GM23248 (cell line): ENCODE measurements around the gene FAM120A.

ENCODE experiments used
- EZH2 ChIP-seq: fragments of 200-600 bp; sonication (generic); IDR thresholded peaks from 2 replicates; pipeline ENCODE4 v1.6.1; 2018; ENCODE audit warnings: antibody characterized with exemption, mild to moderate bottlenecking; ENCODE audit not compliant: insufficient read depth, poor library complexity, severe bottlenecking
- EZH2phosphoT487 ChIP-seq: fragments of 200-600 bp; sonication (generic); IDR thresholded peaks from 2 replicates; pipeline ENCODE4 v1.6.1; 2018; ENCODE audit warnings: antibody characterized with exemption, moderate library complexity, mild to moderate bottlenecking, low read depth; ENCODE audit not compliant: insufficient read depth

DNA sequence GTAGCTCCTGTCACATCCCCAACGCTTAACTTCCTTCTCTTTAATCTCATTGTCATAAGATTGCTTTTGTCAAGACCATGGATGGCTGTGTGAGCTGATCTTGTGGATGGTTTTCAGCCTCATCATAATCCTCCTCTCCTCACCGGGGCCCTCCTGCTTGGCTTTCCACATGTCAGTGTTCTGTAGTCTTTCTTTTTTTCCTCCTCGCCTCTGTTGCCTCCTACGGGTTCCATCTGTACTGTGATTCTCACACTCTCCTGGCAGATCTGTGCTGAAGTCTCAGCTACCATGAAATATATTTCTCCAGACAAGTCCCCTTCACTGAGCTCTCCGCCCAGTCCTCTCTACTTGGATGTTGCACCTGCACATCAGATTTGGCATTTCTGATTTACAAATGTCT lies 36.8 kb downstream of the FAM120A start:
- TF ChIP-seq EZH2 (no peak), EZH2phosphoT487 (no peak)
